Fibroblast of lung (primary cell): ENCODE results near the gene PRDX5. TPM values are rescaled to one million over a fixed set of nuclear protein-coding genes. Genes with fewer than 3 reads are reported as not detected.

ENCODE experiments used
- DNase-seq, 2 donors: peaks; one replicate each; pipeline versions ENCODE4 v3.0.0 to v3.0.0-alpha.2; 2010; ENCODE audit warnings: low read depth in 2 of 2
- H2AFZ ChIP-seq: 2 replicates; pipeline ENCODE4 v1.5.1; 2012; ENCODE audit warnings: low read length, control low read depth, inconsistent platforms
- H3K27ac ChIP-seq: 2 replicates; pipeline ENCODE4 v1.5.1; 2011; ENCODE audit warnings: low read length, control low read depth; ENCODE audit not compliant: insufficient read depth
- H3K27me3 ChIP-seq: 2 replicates; pipeline ENCODE4 v1.5.1; 2011; ENCODE audit warnings: mild to moderate bottlenecking, low read length; ENCODE audit not compliant: control insufficient read depth, insufficient read depth
- H3K36me3 ChIP-seq: 2 replicates; pipeline ENCODE4 v1.5.1; 2011; ENCODE audit warnings: low read length; ENCODE audit not compliant: control insufficient read depth, insufficient read depth
- H3K4me1 ChIP-seq: 2 replicates; pipeline ENCODE4 v1.5.1; 2011; ENCODE audit warnings: low read length; ENCODE audit not compliant: control insufficient read depth, insufficient read depth; ENCODE audit errors: extremely low read depth
- H3K4me2 ChIP-seq: 2 replicates; pipeline ENCODE4 v1.5.1; 2011; ENCODE audit warnings: low read length, control low read depth; ENCODE audit not compliant: insufficient read depth; ENCODE audit errors: extremely low read depth
- H3K4me3 ChIP-seq, 4 experiments: fragments of 200-600 bp in 1 of 4; sonication (generic) in 1 of 4; replicated peaks in 1 of 4; 2 replicates each; pipeline ENCODE4 v1.5.1; 2011 to 2016; ENCODE audit warnings: low read length in 4 of 4, low read depth in 3 of 4, mild to moderate bottlenecking in 3 of 4, control low read depth in 2 of 4, inconsistent platforms in 1 of 4, mixed read lengths in 1 of 4; ENCODE audit not compliant: insufficient read depth in 1 of 4; ENCODE audit errors: control extremely low read depth in 1 of 4
- H3K79me2 ChIP-seq: 2 replicates; pipeline ENCODE4 v1.5.1; 2012; ENCODE audit warnings: mild to moderate bottlenecking, low read length, inconsistent platforms; ENCODE audit not compliant: control insufficient read depth, insufficient read depth
- H3K9ac ChIP-seq: 2 replicates; pipeline ENCODE4 v1.5.1; 2011; ENCODE audit warnings: mild to moderate bottlenecking, low read length, control low read depth; ENCODE audit not compliant: insufficient read depth
- H3K9me3 ChIP-seq: 2 replicates; pipeline ENCODE4 v1.5.1; 2012; ENCODE audit warnings: low read depth, low read length; ENCODE audit not compliant: control insufficient read depth, insufficient read depth
- H4K20me1 ChIP-seq: 2 replicates; pipeline ENCODE4 v1.5.1; 2011; ENCODE audit warnings: low read length; ENCODE audit not compliant: control insufficient read depth, insufficient read depth; ENCODE audit errors: extremely low read depth
- EZH2 ChIP-seq: IDR thresholded peaks from 2 replicates; pipeline ENCODE4 v1.5.1; 2012; ENCODE audit warnings: low read length, control low read depth, mild to moderate bottlenecking; ENCODE audit errors: missing control alignments
- polyA plus RNA-seq, 2 donors: library from polyadenylated mRNA; depleted of rRNA in 1 of 2; stranded (reverse) in 1 of 2; unstranded in 1 of 2; fragments of >200 nt; gene quantifications; 2 replicates each; pipeline ENCODE4 v1.2.1, GENCODE V29; 2011 to 2012; ENCODE audit warnings: missing spikeins in 1 of 2
- total RNA-seq: library from RNA; depleted of rRNA; stranded (reverse); fragments of >200 nt; gene quantifications from 2 replicates; pipeline ENCODE4 v1.2.1, GENCODE V29; 2014
- TF ChIP-seq, protein P1 (sequence below), 2 donors: IDR thresholded peaks in 1 of 2; conservative IDR thresholded peaks in 1 of 2; 1 replicate in 1 of 2; 2 replicates in 1 of 2; pipeline ENCODE4 v1.5.1; 2011 to 2012; ENCODE audit warnings: low read length in 2 of 2, control low read depth in 1 of 2, inconsistent platforms in 1 of 2, low read depth in 1 of 2, mild to moderate bottlenecking in 1 of 2

PRDX5 gene
- total and polyA plus RNA-seq, 2 donors (not counting 1 experiment from before 2014, with no cell fraction given), result 319 to 431 TPM

DNA sequence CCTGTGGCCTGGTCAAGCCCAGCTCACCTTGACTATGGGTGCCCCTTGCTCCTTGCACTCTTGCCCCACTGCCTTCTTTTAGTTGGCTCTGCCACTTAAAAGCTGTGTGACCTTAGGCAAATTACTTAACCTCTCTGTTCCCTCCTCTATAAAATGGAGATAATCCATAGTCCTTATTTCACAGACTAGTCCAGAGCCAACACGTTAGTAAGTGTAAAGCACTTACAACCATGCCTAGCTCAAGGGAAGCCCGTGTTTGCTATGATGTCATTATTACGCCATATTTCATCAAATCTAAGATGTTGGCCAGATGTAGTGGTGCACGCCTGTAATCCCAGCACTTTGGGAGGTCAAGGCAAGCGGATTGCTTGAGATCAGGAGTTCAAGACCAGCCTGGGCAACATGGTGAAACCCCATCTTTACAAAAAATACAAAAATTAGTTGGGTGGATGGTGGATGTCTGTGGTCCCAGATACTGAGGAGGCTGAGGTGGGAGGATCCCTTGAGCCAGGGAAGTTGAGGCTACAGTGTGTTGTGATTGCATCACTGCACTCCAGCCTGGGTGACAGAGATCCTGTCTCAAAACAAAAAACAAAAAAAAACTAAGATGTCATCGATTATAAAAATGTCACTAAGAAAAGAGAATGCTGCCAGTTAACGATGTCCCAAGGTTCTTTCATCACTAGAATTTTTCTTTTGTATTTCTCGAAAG lies 19.8 kb downstream of the PRDX5 start:
- TF ChIP-seq, protein P1, sequence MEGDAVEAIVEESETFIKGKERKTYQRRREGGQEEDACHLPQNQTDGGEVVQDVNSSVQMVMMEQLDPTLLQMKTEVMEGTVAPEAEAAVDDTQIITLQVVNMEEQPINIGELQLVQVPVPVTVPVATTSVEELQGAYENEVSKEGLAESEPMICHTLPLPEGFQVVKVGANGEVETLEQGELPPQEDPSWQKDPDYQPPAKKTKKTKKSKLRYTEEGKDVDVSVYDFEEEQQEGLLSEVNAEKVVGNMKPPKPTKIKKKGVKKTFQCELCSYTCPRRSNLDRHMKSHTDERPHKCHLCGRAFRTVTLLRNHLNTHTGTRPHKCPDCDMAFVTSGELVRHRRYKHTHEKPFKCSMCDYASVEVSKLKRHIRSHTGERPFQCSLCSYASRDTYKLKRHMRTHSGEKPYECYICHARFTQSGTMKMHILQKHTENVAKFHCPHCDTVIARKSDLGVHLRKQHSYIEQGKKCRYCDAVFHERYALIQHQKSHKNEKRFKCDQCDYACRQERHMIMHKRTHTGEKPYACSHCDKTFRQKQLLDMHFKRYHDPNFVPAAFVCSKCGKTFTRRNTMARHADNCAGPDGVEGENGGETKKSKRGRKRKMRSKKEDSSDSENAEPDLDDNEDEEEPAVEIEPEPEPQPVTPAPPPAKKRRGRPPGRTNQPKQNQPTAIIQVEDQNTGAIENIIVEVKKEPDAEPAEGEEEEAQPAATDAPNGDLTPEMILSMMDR (conservative IDR thresholded peaks at IDR 0.05 in 1 of 2, IDR thresholded peaks at IDR 0.05 in 1 of 2; ENCODE audit: low read depth in 1 of 2, low read length in 2 of 2), result no peak
- TF ChIP-seq EZH2, result no peak
- DNase-seq, result no peak
- no peaks in the 10 kb centered on the region for H3K27me3 ChIP-seq

DNA sequence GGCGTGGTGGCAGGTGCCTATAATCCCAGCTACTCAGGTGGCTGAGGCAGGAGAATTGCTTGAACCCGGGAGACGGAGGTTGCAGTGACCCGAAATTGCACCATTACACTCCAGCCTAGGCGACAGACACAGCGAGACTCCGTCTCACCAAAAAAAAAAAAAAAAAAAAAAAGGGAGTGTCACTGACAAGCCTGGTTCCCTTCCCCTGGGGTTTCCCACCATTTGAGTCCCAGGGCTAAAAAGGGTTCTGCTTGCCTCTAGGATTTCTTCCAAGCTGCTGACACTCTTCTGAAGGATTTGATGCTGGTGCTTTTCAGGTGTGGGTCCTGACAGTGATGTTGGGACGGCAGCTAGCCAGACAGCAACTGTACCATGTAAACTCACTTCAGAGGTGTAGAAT lies 20.8 kb downstream of the PRDX5 start:
- Histone ChIP-seq H3K79me2 (no peaks in the 10 kb centered on the region), H3K4me2 (no peak overlapping the region), H3K27ac (no peak overlapping the region), H3K4me3 (no peak overlapping the region), H4K20me1 (no peaks in the 10 kb centered on the region), H3K27me3 (no peaks in the 10 kb centered on the region), H3K9me3 (no peaks in the 10 kb centered on the region), H2AFZ (no peak overlapping the region), H3K36me3 (no peaks in the 10 kb centered on the region), H3K4me1 (peaks cover 11% of the 10 kb centered on the region), H3K9ac (no peak overlapping the region)
- TF ChIP-seq EZH2, result no peak
- TF ChIP-seq, protein P1 (conservative IDR thresholded peaks at IDR 0.05 in 1 of 2, IDR thresholded peaks at IDR 0.05 in 1 of 2; ENCODE audit: low read depth in 1 of 2, low read length in 2 of 2), result no peak
- DNase-seq, result no peak

More for the DNA sequence above, 19.8 kb downstream of the PRDX5 start:
- Histone ChIP-seq H3K4me3 (no peak overlapping the region), H3K9ac (no peak overlapping the region), H3K27ac (no peak overlapping the region), H4K20me1 (no peaks in the 10 kb centered on the region), H3K79me2 (no peaks in the 10 kb centered on the region), H2AFZ (no peak overlapping the region), H3K36me3 (no peaks in the 10 kb centered on the region), H3K9me3 (no peaks in the 10 kb centered on the region), H3K4me1 (peaks cover 11% of the 10 kb centered on the region), H3K4me2 (no peak overlapping the region)

DNA sequence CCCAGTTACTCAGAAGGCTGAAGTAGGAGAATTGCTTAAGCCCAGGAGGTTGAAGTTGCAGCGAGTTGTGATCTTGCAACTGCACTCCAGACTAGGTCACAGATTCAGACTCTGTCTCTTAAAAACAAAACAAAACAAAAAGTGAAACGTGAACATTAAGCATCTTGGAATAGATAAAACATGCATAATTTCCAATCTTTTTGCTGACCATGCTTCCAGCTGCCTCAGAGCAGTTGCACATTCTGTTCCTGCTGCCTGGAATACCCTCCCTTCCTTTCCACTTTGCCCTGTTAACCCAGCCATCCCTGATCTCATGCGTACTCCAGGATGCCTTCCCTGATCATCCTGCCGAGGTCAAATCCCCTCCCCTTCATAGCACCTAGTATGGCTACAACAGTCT lies 21.4 kb downstream of the PRDX5 start:
- Histone ChIP-seq H3K27ac (no peak overlapping the region), H4K20me1 (no peaks in the 10 kb centered on the region), H3K9me3 (no peaks in the 10 kb centered on the region), H3K4me3 (no peak overlapping the region), H3K4me2 (no peak overlapping the region), H3K27me3 (no peaks in the 10 kb centered on the region), H2AFZ (no peak overlapping the region), H3K36me3 (no peaks in the 10 kb centered on the region), H3K4me1 (peaks cover 11% of the 10 kb centered on the region), H3K79me2 (no peaks in the 10 kb centered on the region), H3K9ac (no peak overlapping the region)
- TF ChIP-seq EZH2, result no peak
- TF ChIP-seq, protein P1 (conservative IDR thresholded peaks at IDR 0.05 in 1 of 2, IDR thresholded peaks at IDR 0.05 in 1 of 2; ENCODE audit: low read depth in 1 of 2, low read length in 2 of 2), result no peak
- no peak for DNase-seq
